Choroid plexus epithelial cell (primary cell): Measurements from ENCODE around the gene KLHL21.
"Not testable (repeated sequence)": the region's sequence is repeated elsewhere in the genome, so short reads cannot be mapped to it uniquely, and the experiment has no call there.

ENCODE experiments used
- DNase-seq: peaks from one replicate; pipeline ENCODE4 v3.0.0-alpha.2; 2010; ENCODE audit warnings: low read depth
- H3K4me3 ChIP-seq: 2 replicates; pipeline ENCODE4 v1.5.1; 2011; ENCODE audit warnings: low read depth, mild to moderate bottlenecking, control low read depth, low read length, moderate library complexity
- TF ChIP-seq, protein P1 (sequence below): conservative IDR thresholded peaks from 2 replicates; pipeline ENCODE4 v1.5.1; 2011; ENCODE audit warnings: low read depth, mild to moderate bottlenecking, control low read depth, inconsistent platforms, low read length, moderate library complexity

Gene KLHL21, protein sequence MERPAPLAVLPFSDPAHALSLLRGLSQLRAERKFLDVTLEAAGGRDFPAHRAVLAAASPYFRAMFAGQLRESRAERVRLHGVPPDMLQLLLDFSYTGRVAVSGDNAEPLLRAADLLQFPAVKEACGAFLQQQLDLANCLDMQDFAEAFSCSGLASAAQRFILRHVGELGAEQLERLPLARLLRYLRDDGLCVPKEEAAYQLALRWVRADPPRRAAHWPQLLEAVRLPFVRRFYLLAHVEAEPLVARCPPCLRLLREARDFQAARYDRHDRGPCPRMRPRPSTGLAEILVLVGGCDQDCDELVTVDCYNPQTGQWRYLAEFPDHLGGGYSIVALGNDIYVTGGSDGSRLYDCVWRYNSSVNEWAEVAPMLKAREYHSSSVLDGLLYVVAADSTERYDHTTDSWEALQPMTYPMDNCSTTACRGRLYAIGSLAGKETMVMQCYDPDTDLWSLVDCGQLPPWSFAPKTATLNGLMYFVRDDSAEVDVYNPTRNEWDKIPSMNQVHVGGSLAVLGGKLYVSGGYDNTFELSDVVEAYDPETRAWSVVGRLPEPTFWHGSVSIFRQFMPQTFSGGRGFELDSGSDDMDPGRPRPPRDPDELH

DNA sequence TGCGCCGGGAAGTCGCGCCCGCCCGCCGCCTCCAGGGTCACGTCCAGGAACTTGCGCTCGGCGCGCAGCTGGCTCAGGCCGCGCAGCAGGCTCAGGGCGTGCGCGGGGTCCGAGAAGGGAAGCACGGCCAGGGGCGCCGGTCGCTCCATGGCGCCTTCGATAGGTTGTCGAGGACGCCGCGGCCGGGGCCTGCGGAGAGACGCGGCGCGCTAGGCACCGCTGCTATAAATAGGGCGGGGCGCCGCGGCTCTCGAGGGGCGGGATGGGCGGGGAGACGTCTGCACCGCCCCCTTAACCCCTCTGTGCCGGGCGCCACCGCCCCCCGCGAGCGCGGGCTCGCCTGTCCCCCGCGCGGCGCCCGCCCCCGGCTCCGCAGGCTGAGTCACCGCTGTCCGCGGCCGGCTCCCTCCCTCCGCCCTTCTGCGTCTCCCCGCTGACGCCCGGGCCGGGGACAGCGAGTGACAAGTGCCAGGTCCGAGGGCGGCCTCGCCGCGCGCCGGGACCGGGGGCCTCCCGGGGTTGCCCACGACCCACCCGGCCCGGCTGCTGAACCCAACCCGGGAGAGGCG is at the start of gene KLHL21:
Gene KLHL21, minus strand, starts transcription at position 201 of the 569 bp plus-strand sequence. Its CDS starts 52 bp downstream, at position 149.
- TF ChIP-seq, protein P1, sequence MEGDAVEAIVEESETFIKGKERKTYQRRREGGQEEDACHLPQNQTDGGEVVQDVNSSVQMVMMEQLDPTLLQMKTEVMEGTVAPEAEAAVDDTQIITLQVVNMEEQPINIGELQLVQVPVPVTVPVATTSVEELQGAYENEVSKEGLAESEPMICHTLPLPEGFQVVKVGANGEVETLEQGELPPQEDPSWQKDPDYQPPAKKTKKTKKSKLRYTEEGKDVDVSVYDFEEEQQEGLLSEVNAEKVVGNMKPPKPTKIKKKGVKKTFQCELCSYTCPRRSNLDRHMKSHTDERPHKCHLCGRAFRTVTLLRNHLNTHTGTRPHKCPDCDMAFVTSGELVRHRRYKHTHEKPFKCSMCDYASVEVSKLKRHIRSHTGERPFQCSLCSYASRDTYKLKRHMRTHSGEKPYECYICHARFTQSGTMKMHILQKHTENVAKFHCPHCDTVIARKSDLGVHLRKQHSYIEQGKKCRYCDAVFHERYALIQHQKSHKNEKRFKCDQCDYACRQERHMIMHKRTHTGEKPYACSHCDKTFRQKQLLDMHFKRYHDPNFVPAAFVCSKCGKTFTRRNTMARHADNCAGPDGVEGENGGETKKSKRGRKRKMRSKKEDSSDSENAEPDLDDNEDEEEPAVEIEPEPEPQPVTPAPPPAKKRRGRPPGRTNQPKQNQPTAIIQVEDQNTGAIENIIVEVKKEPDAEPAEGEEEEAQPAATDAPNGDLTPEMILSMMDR = no peak
- DNase-seq = peak; percentile 91

DNA sequence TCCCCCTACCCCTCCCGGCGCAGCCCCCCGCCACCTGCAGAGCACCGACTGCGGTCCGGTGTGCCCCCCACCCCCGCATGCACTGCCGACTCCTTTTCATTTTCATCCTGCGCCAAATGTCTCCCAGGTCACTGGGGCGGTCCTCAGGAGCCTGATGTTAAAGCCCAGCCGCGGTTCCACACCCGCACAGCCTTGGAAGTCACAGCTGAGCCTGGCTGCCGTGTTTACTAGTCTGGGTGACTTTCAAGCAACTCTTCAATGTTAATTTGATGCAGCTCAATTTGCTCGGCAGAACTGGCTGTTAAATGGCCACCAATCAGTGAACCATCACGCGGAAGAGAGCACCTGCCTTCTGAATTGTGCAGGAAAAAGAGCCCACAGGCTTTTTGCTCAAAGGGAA is 49.2 kb upstream of the KLHL21 start:
- no peak for DNase-seq
- TF ChIP-seq, protein P1 = no peak
- no peak overlapping the region for H3K4me3 ChIP-seq

More for the DNA sequence above, at the start of gene KLHL21:
- peak within 1 kb of the TSS; percentile 97 for H3K4me3 ChIP-seq

DNA sequence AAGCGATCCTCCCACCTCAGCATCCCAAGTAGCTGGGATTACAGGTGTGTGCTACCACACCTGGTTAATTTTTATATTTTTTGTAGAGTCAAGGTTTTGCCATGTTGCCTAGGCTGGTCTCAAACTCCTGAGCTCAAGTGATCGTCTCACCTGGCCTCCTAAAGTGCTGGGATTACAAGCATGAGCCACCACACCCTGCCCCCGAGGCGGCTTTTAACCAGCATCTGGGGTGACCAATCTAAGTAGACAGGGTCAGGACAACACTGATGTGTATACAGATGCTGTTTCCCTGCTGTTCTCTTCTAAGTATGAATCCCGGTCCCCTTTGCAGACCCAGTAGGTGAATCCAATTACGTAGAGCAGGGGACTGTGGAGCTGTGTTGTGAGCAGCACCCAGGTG is 45.9 kb upstream of the KLHL21 start:
- TF ChIP-seq, protein P1 = no peak
- no peak overlapping the region for H3K4me3 ChIP-seq
- DNase-seq = no peak

DNA sequence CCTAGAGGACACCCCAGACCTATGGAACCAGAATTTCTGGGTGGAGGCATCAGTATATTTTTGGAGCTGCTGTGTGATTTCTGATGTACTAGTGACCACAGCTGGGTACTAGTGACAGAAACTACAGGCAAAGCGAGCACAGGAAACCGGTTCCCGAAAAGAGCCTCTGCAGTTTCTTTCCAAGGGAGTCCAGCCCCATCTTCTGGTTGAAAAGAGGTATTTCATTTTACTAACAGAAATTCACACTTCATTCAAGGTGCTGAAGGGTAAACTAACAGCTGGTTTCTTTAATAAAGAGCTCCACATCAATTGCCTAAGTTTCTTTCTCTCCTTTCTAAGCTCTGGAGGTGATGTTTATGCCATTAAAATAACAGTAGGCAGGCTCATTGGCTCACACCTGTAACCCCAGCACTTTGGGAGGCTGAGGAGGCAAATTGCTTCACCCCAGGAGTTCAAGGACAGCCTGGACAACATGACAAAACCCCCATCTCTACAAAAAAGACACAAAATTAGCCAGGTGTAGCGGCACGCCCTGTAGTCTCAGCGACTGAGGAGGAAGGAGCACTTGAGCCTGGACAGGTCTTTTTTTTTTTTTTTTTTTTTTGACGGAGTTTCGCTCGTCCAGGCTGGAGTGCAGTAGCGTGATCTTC is 44.0 kb upstream of the KLHL21 start:
- peak; percentile 75 for DNase-seq
- TF ChIP-seq, protein P1 = peak; percentile 71
- no peak overlapping the region for H3K4me3 ChIP-seq

DNA sequence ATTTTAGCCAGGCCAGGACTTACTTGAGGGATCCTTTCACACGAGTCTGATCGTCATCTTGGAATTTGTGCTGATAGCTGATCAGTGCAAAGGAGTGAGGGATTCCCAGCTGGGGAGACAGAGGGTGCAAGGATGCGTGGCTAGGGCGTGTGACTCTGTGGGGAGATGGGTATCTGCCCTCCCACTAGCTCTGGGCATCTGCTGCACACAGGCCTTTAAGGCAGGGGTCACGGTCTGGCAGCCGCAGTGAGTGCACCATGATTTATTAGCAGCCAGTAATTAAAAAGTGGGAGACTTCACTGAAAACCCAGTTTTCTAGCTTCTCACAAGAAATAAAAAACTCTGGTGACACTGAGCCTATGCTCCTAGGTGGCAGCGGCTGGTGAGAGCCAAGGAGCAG is 42.3 kb upstream of the KLHL21 start:
- TF ChIP-seq, protein P1 = no peak
- no peak overlapping the region for H3K4me3 ChIP-seq
- no peak for DNase-seq

DNA sequence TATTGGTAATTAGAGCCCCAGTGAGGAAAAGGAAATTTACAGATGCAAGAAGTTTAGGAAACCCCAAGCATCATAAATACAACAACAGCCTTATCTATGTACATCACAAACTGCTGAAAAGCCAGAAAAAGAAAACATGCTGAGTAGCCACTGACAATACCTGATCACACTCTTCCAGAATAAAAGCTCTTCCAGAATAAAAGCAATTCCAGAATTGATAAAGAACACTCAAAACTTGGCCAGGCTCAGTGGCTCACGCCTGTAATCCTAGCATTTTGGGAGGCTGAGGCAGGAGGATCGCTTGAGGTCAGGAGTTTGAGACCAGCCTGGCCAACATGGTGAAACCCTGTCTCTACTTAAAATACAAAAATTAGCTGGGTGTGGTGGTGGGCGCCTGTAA is 38.2 kb upstream of the KLHL21 start:
- not testable (repeated sequence) for H3K4me3 ChIP-seq, DNase-seq

DNA sequence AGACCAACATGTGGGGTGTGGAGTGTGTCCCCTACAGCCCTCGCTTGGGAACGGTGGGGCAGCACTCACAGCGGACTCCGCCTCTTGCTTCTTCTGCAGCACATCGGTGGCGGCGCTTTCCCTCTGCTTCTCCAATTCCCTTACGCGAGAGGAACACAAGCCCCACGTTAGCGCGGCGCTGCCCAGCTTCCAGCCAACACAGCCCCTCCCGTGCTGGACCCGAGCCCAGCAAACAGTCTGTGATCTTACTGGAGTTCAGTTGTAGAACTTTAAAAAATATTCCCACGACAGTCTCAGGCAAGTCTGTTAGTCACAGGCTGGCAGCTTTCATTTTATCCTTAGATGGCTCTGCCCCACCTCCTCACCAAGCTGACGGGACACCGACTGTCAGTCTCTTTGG is 35.6 kb upstream of the KLHL21 start:
- no peak overlapping the region for H3K4me3 ChIP-seq
- TF ChIP-seq, protein P1 = no peak
- no peak for DNase-seq
